PFSK-1 (cell line): ENCODE data around the gene KLF13.

Source experiments
- FOXP2 ChIP-seq: optimal IDR thresholded peaks from 2 replicates; pipeline ENCODE3; 2011; ENCODE audit warnings: borderline replicate concordance, control low read depth, inconsistent platforms; ENCODE audit not compliant: insufficient read depth; ENCODE audit errors: extremely low read length, extremely low read depth
- POLR2AphosphoS5 ChIP-seq: IDR thresholded peaks from 2 replicates; pipeline ENCODE4 v1.6.1; 2012; ENCODE audit warnings: low read depth, mild to moderate bottlenecking, control low read depth, low read length, moderate library complexity
- SIN3A ChIP-seq: IDR thresholded peaks from 2 replicates; pipeline ENCODE4 v1.6.1; 2012; ENCODE audit warnings: mild to moderate bottlenecking, low read length, moderate library complexity, borderline replicate concordance; ENCODE audit not compliant: insufficient read depth
- TAF1 ChIP-seq: IDR thresholded peaks from 2 replicates; pipeline ENCODE4 v1.6.1; 2012; ENCODE audit warnings: low read length, control low read depth, borderline replicate concordance; ENCODE audit not compliant: insufficient read depth
- TF ChIP-seq, protein P1 (sequence below), 2 experiments: IDR thresholded peaks; 2 replicates each; pipeline versions ENCODE4 v1.6.1 to v1.8.0; 2011 to 2012; ENCODE audit warnings: low read depth in 2 of 2, low read length in 2 of 2, control low read depth in 1 of 2, inconsistent platforms in 1 of 2, mild to moderate bottlenecking in 1 of 2, moderate library complexity in 1 of 2; ENCODE audit not compliant: insufficient read depth in 1 of 2

DNA sequence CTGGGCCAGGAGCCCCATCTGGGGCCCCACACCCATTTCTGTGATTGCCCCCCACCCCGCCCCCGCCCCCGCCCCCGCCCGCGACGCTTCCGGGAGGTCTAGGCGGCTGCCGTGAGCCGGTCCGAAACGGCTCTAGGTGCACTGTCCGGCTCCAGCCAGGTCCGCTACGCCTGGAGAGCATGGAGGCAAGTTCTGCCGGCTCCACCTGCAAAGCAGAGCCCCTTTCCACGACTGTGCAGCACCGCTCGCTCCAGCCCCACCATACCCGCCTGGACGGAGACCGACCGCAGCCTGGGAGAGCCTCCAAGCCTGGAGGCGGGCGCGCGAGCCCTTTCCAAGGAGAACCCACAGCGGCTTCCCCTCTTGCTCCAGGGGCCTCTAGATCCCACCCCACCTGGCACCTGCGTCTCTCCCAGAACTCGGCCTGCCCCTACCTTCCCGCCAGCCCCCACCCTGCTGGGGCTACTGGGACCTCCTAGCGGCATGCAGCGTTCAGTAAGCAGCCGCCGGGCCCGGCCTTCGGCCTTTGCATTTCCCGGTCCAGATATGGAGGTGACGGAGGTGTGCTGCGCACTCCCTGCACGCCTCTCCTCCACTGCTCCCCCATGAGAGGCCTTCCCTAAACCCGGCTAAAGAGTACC lies 66.2 kb downstream of the KLF13 start:
- TF ChIP-seq POLR2AphosphoS5: no peak
- TF ChIP-seq, protein P1, sequence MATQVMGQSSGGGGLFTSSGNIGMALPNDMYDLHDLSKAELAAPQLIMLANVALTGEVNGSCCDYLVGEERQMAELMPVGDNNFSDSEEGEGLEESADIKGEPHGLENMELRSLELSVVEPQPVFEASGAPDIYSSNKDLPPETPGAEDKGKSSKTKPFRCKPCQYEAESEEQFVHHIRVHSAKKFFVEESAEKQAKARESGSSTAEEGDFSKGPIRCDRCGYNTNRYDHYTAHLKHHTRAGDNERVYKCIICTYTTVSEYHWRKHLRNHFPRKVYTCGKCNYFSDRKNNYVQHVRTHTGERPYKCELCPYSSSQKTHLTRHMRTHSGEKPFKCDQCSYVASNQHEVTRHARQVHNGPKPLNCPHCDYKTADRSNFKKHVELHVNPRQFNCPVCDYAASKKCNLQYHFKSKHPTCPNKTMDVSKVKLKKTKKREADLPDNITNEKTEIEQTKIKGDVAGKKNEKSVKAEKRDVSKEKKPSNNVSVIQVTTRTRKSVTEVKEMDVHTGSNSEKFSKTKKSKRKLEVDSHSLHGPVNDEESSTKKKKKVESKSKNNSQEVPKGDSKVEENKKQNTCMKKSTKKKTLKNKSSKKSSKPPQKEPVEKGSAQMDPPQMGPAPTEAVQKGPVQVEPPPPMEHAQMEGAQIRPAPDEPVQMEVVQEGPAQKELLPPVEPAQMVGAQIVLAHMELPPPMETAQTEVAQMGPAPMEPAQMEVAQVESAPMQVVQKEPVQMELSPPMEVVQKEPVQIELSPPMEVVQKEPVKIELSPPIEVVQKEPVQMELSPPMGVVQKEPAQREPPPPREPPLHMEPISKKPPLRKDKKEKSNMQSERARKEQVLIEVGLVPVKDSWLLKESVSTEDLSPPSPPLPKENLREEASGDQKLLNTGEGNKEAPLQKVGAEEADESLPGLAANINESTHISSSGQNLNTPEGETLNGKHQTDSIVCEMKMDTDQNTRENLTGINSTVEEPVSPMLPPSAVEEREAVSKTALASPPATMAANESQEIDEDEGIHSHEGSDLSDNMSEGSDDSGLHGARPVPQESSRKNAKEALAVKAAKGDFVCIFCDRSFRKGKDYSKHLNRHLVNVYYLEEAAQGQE (IDR thresholded peaks at IDR 0.05; ENCODE audit: insufficient read depth in 1 of 2, low read depth in 2 of 2, low read length in 2 of 2): no peak
- no peak for TF ChIP-seq TAF1
- no peak for TF ChIP-seq SIN3A
- no peak for TF ChIP-seq FOXP2
